SU-DHL-6 (cell line): ENCODE data around the gene OMD.

ENCODE experiments used
- EZH2phosphoT487 ChIP-seq: fragments of 200-600 bp; sonication (generic), shearing (Covaris generic); conservative IDR thresholded peaks from 2 replicates; pipeline ENCODE4 v1.6.1; 2018; ENCODE audit warnings: mild to moderate bottlenecking, antibody characterized with exemption, low read length, moderate library complexity, mixed read lengths
- TF ChIP-seq, protein P1 (sequence below): fragments of 200-600 bp; sonication (generic); IDR thresholded peaks from one replicate; pipeline ENCODE4 v1.5.1; 2017; ENCODE audit warnings: antibody characterized with exemption, mild to moderate bottlenecking, low read length, moderate library complexity; ENCODE audit not compliant: insufficient read depth, poor library complexity, severe bottlenecking

DNA sequence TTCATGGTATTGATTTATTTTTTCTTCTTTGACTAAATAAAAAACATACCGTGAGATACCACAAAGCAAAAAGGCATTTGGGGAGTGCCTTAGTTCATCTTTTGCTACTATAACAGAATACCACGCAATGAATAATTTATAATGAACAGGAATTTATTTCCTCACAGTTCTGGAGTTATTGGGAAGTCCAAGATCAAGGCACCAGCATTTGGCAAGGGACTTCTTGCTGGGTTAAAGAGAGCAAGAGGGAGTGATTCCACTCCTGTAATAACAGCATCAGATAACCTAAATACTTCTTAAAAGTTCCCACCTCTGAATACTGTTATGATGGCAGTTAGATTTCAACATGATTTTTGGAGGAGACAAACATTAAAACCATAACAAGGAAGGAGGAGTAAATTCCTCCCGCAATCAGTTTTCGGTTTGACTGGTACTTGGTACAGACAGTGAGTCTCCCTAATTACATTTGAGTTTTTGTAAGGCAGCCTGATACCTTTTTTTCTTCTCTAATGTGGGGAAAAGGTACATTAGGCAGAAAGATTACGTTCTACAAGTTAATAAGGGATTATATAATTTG lies 8.8 kb upstream of the OMD start:
- TF ChIP-seq EZH2phosphoT487: no peak
- TF ChIP-seq, protein P1, sequence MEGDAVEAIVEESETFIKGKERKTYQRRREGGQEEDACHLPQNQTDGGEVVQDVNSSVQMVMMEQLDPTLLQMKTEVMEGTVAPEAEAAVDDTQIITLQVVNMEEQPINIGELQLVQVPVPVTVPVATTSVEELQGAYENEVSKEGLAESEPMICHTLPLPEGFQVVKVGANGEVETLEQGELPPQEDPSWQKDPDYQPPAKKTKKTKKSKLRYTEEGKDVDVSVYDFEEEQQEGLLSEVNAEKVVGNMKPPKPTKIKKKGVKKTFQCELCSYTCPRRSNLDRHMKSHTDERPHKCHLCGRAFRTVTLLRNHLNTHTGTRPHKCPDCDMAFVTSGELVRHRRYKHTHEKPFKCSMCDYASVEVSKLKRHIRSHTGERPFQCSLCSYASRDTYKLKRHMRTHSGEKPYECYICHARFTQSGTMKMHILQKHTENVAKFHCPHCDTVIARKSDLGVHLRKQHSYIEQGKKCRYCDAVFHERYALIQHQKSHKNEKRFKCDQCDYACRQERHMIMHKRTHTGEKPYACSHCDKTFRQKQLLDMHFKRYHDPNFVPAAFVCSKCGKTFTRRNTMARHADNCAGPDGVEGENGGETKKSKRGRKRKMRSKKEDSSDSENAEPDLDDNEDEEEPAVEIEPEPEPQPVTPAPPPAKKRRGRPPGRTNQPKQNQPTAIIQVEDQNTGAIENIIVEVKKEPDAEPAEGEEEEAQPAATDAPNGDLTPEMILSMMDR: no peak
